Natural killer cell (primary cell): ENCODE results near the gene NTM. TPM values are rescaled to one million over a fixed set of nuclear protein-coding genes. Genes with fewer than 3 reads are reported as not detected.

Source experiments
- ATAC-seq, 3 donors: fragments of 150-1000 bp in 2 of 3; fragments of 200-7000 bp in 1 of 3; cut with Tn5 transposase; 1 replicate in 1 of 3; 2 replicates in 2 of 3; pipeline ENCODE4 v1.10.0; 2021; ENCODE audit warnings: mild to moderate bottlenecking in 2 of 3, moderate library complexity in 2 of 3
- DNase-seq, 2 donors: peaks; one replicate each; pipeline versions ENCODE4 v3.0.0 to v3.0.0-alpha.2; 2013 to 2021; ENCODE audit warnings: mixed read lengths in 1 of 2
- H3K27ac ChIP-seq: one replicate; pipeline ENCODE4 v1.5.1; 2013; ENCODE audit warnings: mild to moderate bottlenecking, low read length
- H3K27me3 ChIP-seq: one replicate; pipeline ENCODE4 v1.6.1; 2013; ENCODE audit warnings: low read length; ENCODE audit not compliant: control insufficient read depth, insufficient read depth
- H3K36me3 ChIP-seq: one replicate; pipeline ENCODE4 v1.6.1; 2013; ENCODE audit warnings: low read length; ENCODE audit not compliant: control insufficient read depth, insufficient read depth
- H3K4me1 ChIP-seq: one replicate; pipeline ENCODE4 v1.6.1; 2013; ENCODE audit warnings: low read length; ENCODE audit not compliant: control insufficient read depth, insufficient read depth
- H3K4me3 ChIP-seq: one replicate; pipeline ENCODE4 v1.5.1; 2013; ENCODE audit warnings: low read length
- H3K9me3 ChIP-seq: one replicate; pipeline ENCODE4 v1.6.1; 2013; ENCODE audit warnings: low read length; ENCODE audit not compliant: control insufficient read depth, insufficient read depth
- H3K27ac Mint-ChIP-seq, 2 donors: one replicate each; pipeline ENCODE4 v1.8.0; 2022; ENCODE audit warnings: mild to moderate bottlenecking in 2 of 2, mixed read lengths in 2 of 2, moderate library complexity in 1 of 2
- H3K27me3 Mint-ChIP-seq, 2 donors: one replicate each; pipeline ENCODE4 v1.8.0; 2022; ENCODE audit warnings: low read depth in 2 of 2, mixed read lengths in 2 of 2
- H3K36me3 Mint-ChIP-seq: one replicate; pipeline ENCODE4 v1.8.0; 2022; ENCODE audit warnings: mixed read lengths
- H3K4me1 Mint-ChIP-seq, 2 donors: one replicate each; pipeline ENCODE4 v1.8.0; 2022; ENCODE audit warnings: mixed read lengths in 2 of 2
- H3K4me3 Mint-ChIP-seq: one replicate; pipeline ENCODE4 v1.8.0; 2022; ENCODE audit warnings: mild to moderate bottlenecking, moderate library complexity, mixed read lengths
- H3K9me3 Mint-ChIP-seq, 2 donors: one replicate each; pipeline ENCODE4 v1.8.0; 2022; ENCODE audit warnings: mixed read lengths in 2 of 2
- CTCF ChIP-seq: fragments of 200-600 bp; IDR thresholded peaks from one replicate; pipeline ENCODE4 v1.8.0; 2022; ENCODE audit warnings: antibody characterized with exemption
- WGBS: methylation state at CpG from one replicate; pipeline ENCODE4 v1.1.7; 2013; ENCODE audit warnings: missing lambda C conversion rate; ENCODE audit not compliant: insufficient coverage; 5-methylcytosine and 5-hydroxymethylcytosine counted together
- intact Hi-C: fragments of 100-400 bp; cut with micrococcal nuclease; formaldehyde crosslinking; loops from one replicate; pipeline ENCODE4 v1.14.2; 2022
- total RNA-seq, 4 donors: library from RNA; stranded (reverse); fragments of 120-200 nt in 1 of 4; gene quantifications; one replicate each; pipeline versions ENCODE4 v1.2.3 to v1.2.4, GENCODE V29; 2013 to 2022

NTM gene
- total RNA-seq, 3 donors from 2014 or later (not counting 1 experiment from before 2014, with no cell fraction given): not detected

- DNase-seq: no peak
- Mint-ChIP-seq H3K27me3 (no peaks in the 10 kb centered on the region), H3K36me3 (no peaks in the 10 kb centered on the region), H3K4me3 (no peak overlapping the region), H3K4me1 (no peaks in the 10 kb centered on the region), H3K9me3 (no peaks in the 10 kb centered on the region), H3K27ac (no peak overlapping the region)
- no peaks in the 10 kb centered on the region for H3K9me3 ChIP-seq
- TF ChIP-seq CTCF: no peak
- H3K4me3 ChIP-seq: no peak overlapping the region
- H3K36me3 ChIP-seq: no peaks in the 10 kb centered on the region
- H3K27ac ChIP-seq: no peak overlapping the region
- 86% methylated on average over 5 of the region's 5 CpGs for WGBS
- intact Hi-C loops: no loop called here
- H3K27me3 ChIP-seq: no peaks in the 10 kb centered on the region
- H3K4me1 ChIP-seq: no peaks in the 10 kb centered on the region
- no peak for ATAC-seq
Measured at GRCh38 chr11:131764126-131764525, 393.7 kb downstream of the NTM start.

GRCh38 chr11:131764649-131765048 lies 394.2 kb downstream of the NTM start:
- ATAC-seq (no peak), DNase-seq (no peak)
- no peak for TF ChIP-seq CTCF
- no peaks in the 10 kb centered on the region for H3K36me3 Mint-ChIP-seq
- H3K9me3 Mint-ChIP-seq: no peaks in the 10 kb centered on the region
- H3K4me3 Mint-ChIP-seq: no peak overlapping the region
- no peak overlapping the region for H3K27ac ChIP-seq
- intact Hi-C loops: no loop called here
- H3K27me3 ChIP-seq: no peaks in the 10 kb centered on the region
- no peaks in the 10 kb centered on the region for H3K27me3 Mint-ChIP-seq
- no peaks in the 10 kb centered on the region for H3K4me1 ChIP-seq
- no peaks in the 10 kb centered on the region for H3K9me3 ChIP-seq
- H3K36me3 ChIP-seq: no peaks in the 10 kb centered on the region
- no peak overlapping the region for H3K27ac Mint-ChIP-seq
- H3K4me3 ChIP-seq: no peak overlapping the region
- no peaks in the 10 kb centered on the region for H3K4me1 Mint-ChIP-seq
- WGBS: 51% methylated on average over 3 of the region's 3 CpGs

- Histone ChIP-seq H3K4me3 (no peak overlapping the region), H3K27ac (no peak overlapping the region), H3K27me3 (no peaks in the 10 kb centered on the region), H3K9me3 (no peaks in the 10 kb centered on the region), H3K4me1 (no peaks in the 10 kb centered on the region), H3K36me3 (no peaks in the 10 kb centered on the region)
- Mint-ChIP-seq H3K4me3 (no peak overlapping the region), H3K27ac (no peak overlapping the region), H3K27me3 (no peaks in the 10 kb centered on the region), H3K9me3 (no peaks in the 10 kb centered on the region), H3K36me3 (no peaks in the 10 kb centered on the region), H3K4me1 (no peaks in the 10 kb centered on the region)
- 91% methylated on average over 6 of the region's 7 CpGs for WGBS
- ATAC-seq: no peak
- intact Hi-C loops: no loop called here
- TF ChIP-seq CTCF: no peak
- DNase-seq: no peak
Measured at GRCh38 chr11:131766637-131767036, 396.2 kb downstream of the NTM start.

GRCh38 chr11:131767421-131767820 lies 397.0 kb downstream of the NTM start:
- Histone ChIP-seq H3K9me3 (no peaks in the 10 kb centered on the region), H3K4me3 (no peak overlapping the region), H3K27me3 (no peaks in the 10 kb centered on the region), H3K36me3 (no peaks in the 10 kb centered on the region), H3K4me1 (no peaks in the 10 kb centered on the region), H3K27ac (no peak overlapping the region)
- no peaks in the 10 kb centered on the region for H3K36me3 Mint-ChIP-seq
- no peak for TF ChIP-seq CTCF
- H3K27me3 Mint-ChIP-seq: no peaks in the 10 kb centered on the region
- ATAC-seq (no peak), DNase-seq (no peak)
- WGBS: 91% methylated on average over 4 of the region's 4 CpGs
- no peaks in the 10 kb centered on the region for H3K9me3 Mint-ChIP-seq
- H3K4me1 Mint-ChIP-seq: no peaks in the 10 kb centered on the region
- intact Hi-C loops: no loop called here
- no peak overlapping the region for H3K4me3 Mint-ChIP-seq
- no peak overlapping the region for H3K27ac Mint-ChIP-seq
